Stimulated activated CD8-positive, alpha-beta memory T cell treated with anti-CD3 and anti-CD28 coated beads, Interleukin-12 subunit alpha, Interleukin-12 subunit beta, amount 100 ng/mL, for 24 hours (primary cell): ENCODE data around the gene CLIC3.

ENCODE experiments used
- DNase-seq: peaks from one replicate; pipeline ENCODE4 v3.0.0-alpha.2; 2020; ENCODE audit errors: extremely low read depth

Gene CLIC3

GRCh38 chr9:136980669-136981478 lies 15.5 kb downstream of the CLIC3 start:
- no peak for DNase-seq

GRCh38 chr9:136979769-136980587 lies 16.4 kb downstream of the CLIC3 start:
- DNase-seq: no peak

- no peak for DNase-seq
Measured at GRCh38 chr9:136978865-136979544, 17.4 kb downstream of the CLIC3 start.

- peak; percentile 39 for DNase-seq
Measured at GRCh38 chr9:136978073-136978864, 18.1 kb downstream of the CLIC3 start.

- DNase-seq: no peak
Measured at GRCh38 chr9:136977649-136978072, 18.7 kb downstream of the CLIC3 start.

GRCh38 chr9:136977223-136977622 lies 19.1 kb downstream of the CLIC3 start, which contains the start of gene PTGDS:
Gene PTGDS, plus strand, starts transcription at chr9:136977504. Its CDS starts 75 bp downstream, at chr9:136977579.
- no peak for DNase-seq

- no peak for DNase-seq
Measured at GRCh38 chr9:136975644-136976043, 20.7 kb downstream of the CLIC3 start.

GRCh38 chr9:136974817-136975535 lies 21.4 kb downstream of the CLIC3 start:
- no peak for DNase-seq

GRCh38 chr9:136973618-136974617 lies 22.4 kb downstream of the CLIC3 start:
- no peak for DNase-seq

- DNase-seq: no peak
Measured at GRCh38 chr9:136972743-136973142, 23.6 kb downstream of the CLIC3 start.

- no peak for DNase-seq
Measured at GRCh38 chr9:136972335-136972734, 24.0 kb downstream of the CLIC3 start.

GRCh38 chr9:136971746-136972145 lies 24.6 kb downstream of the CLIC3 start:
- DNase-seq: no peak

- no peak for DNase-seq
Measured at GRCh38 chr9:136970361-136970760, 26.0 kb downstream of the CLIC3 start.

GRCh38 chr9:136969774-136970173 lies 26.6 kb downstream of the CLIC3 start:
- DNase-seq: no peak

GRCh38 chr9:136969150-136969549 lies 27.2 kb downstream of the CLIC3 start:
- no peak for DNase-seq

GRCh38 chr9:136968333-136969127 lies 27.8 kb downstream of the CLIC3 start:
- no peak for DNase-seq

GRCh38 chr9:136965771-136966484 lies 30.4 kb downstream of the CLIC3 start:
- no peak for DNase-seq

GRCh38 chr9:136964833-136965422 lies 31.4 kb downstream of the CLIC3 start:
- no peak for DNase-seq
